ENCODE results near the gene STXBP4.

Gene STXBP4

GRCh38 chr17:54971147-54971546 lies 2.6 kb downstream of the STXBP4 start:
- no peak for DNase-seq

- no peak for DNase-seq
These were observed 3.3 kb downstream of the STXBP4 start for GRCh38 chr17:54971901-54972300.

GRCh38 chr17:54972406-54973138 lies 4.0 kb downstream of the STXBP4 start:
- DNase-seq: no peak

- no peak for DNase-seq
These were observed 6.2 kb downstream of the STXBP4 start for GRCh38 chr17:54974759-54975158.

- DNase-seq: no peak
These were observed 7.8 kb downstream of the STXBP4 start for GRCh38 chr17:54976316-54976715.

- DNase-seq: no peak
These were observed 9.2 kb downstream of the STXBP4 start for GRCh38 chr17:54977744-54978143.

GRCh38 chr17:54979657-54980056 lies 11.1 kb downstream of the STXBP4 start:
- no peak for DNase-seq

GRCh38 chr17:54980375-54980774 lies 11.8 kb downstream of the STXBP4 start:
- DNase-seq: no peak

GRCh38 chr17:54982399-54982798 lies 13.8 kb downstream of the STXBP4 start:
- DNase-seq: no peak

GRCh38 chr17:54983260-54983659 lies 14.7 kb downstream of the STXBP4 start:
- DNase-seq: no peak

GRCh38 chr17:54985476-54985875 lies 16.9 kb downstream of the STXBP4 start:
- DNase-seq: no peak

- no peak for DNase-seq
These were observed 21.6 kb downstream of the STXBP4 start for GRCh38 chr17:54990118-54990517.

GRCh38 chr17:54991567-54991966 lies 23.0 kb downstream of the STXBP4 start:
- no peak for DNase-seq

GRCh38 chr17:54992797-54993639 lies 24.5 kb downstream of the STXBP4 start:
- peak; percentile 40 for DNase-seq

- no peak for DNase-seq
These were observed 27.9 kb downstream of the STXBP4 start for GRCh38 chr17:54996441-54996840.

GRCh38 chr17:55002458-55002857 lies 33.9 kb downstream of the STXBP4 start:
- no peak for DNase-seq

GRCh38 chr17:55004484-55004883 lies 35.9 kb downstream of the STXBP4 start:
- no peak for DNase-seq

GRCh38 chr17:55005520-55005919 lies 37.0 kb downstream of the STXBP4 start:
- no peak for DNase-seq

- DNase-seq: no peak
These were observed 55.1 kb downstream of the STXBP4 start for GRCh38 chr17:55023626-55024025.

- no peak for DNase-seq
These were observed 69.3 kb downstream of the STXBP4 start for GRCh38 chr17:55037828-55038227.

GRCh38 chr17:55038291-55038690 lies 69.7 kb downstream of the STXBP4 start:
- no peak for DNase-seq

GRCh38 chr17:55040611-55041010 lies 72.0 kb downstream of the STXBP4 start:
- no peak for DNase-seq

GRCh38 chr17:55053855-55054254 lies 85.3 kb downstream of the STXBP4 start:
- DNase-seq: no peak

GRCh38 chr17:55054429-55054828 lies 85.9 kb downstream of the STXBP4 start:
- no peak for DNase-seq
